ENCODE measurements around the gene CELSR1.

Gene CELSR1

DNA sequence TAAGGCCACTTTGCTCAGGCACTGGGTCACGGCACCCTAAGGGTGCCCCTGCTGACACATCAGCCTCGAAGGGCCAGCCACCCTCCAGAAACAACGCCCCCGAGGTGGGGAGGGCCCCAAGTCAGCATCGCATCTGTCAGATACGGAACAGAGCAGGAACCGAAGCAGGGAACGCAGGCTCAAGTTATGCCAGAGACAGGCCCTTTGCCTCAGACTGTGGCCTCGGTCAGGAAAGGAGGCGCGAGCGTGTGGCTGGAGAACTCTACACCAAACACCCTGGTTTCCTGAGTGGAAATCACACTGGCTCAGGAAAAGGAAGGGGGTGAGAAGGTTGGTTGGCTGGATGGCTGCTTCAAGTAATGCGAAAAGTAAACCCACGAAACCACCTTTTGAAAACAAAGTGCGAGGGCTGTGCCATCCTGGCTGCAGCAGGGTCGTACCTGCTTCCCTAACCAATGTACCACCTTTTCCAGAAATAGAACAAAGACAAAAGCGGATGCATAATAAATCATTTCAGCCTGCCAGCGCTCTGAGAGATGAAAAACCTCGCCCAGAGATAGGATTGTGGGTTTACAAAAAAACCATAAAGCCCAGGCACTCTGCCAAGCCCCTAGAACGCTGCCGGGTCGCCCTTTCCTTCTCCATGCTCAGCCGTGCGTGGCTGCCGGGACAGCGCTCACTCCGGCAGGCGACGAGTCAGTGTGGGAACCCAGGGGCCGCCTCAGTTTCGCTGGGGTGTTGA, 163.3 kb downstream of the CELSR1 start:
- DNase-seq: peak; percentile 47

DNA sequence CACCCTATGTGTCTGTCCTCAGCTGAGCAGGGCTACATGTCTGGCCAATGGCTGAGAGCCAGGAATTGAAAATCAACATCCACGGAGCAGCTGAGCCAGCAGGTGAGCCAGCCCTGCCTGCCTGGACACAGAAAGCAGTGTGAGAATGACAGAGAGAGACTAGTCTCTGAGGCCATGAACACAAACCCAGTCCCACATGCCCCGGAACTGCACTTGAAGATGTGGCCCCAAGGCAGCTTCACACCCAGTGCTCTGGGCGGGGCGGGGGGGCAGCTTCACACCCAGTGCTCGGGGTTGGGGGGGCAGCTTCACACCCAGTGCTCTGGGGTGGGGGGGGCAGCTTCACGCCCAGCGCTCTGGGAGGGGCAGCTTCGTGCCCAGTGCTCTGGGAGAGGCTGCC, 164.3 kb downstream of the CELSR1 start:
- no peak for DNase-seq

DNA sequence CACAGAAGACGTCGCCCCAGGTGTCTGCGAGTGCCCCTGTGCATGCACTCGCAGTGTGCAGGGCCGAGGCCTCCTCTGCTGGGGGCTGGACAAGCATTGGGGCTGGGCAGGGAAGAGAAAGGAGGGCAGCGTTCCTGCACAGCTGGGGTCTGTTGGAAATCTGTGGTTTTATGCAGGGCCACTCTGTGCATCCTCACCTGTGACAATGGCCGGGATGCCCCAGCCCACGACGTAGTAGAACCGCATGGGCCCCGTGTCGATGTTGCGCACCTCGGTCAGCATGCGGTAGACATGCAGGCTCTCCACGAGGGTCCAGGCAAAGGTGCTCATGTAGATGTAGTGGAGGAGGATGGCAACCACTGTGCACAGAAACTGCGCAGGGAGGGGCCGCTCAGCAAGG, 164.7 kb downstream of the CELSR1 start:
- no peak for DNase-seq

DNA sequence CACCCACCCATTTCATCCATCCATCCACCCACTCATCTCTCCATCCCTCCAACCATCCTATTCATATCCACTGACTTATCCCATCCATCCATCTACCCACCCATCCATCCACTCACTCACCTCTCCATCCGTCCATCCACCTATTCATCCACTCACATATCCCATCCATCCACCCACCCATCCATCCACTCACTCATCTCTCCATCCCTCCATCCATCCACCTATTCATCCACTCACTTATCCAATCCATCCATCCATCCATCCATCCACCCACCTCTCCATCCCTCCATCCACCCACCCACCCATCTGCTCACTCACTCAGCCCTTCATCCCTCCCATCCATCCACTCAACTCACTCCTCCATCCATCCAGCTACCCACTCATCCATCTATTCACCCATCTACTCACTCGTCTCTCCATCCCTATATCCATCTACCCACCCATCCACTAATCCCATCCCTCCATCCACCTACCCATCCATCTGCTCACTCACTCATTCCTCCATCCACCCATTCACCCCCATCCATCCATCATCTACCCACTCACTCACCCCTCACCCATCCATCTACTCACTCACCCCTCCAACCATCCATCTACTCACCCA, 165.7 kb downstream of the CELSR1 start:
- DNase-seq: no peak

DNA sequence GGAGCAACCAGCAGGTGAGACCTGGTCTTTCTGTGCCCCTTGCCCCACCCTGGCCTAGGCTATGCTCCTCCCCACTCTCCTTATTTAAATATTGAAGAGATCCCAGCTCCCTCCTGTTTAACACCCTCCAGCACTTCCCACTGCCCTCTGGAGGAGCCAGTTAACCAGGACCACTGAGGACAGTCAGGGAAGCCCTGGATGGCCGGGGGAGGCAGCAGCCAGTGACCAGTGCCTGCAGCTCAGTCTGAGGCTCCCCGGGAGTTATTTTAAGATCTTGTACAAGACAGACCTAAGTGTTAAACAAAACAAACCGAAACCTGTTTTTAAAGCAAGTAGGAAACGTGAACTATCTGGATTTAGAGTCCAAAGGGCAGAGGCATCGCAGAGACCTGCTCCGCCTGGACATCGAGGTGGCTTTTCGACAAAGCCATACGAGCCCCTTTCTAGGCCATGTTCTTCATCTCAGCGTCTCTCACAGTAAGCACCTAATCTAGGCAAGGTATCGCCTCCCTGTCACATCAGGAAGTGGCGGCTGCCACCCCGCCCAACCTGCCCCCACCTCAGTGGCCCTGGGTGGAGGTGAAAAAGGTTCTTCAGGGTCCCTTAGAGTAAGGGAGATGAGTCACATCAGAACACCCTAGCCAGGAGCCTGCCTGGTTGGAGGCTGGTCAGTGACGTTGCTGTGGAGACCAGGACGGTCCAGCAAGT, 166.7 kb downstream of the CELSR1 start:
- peak; percentile 43 for DNase-seq

DNA sequence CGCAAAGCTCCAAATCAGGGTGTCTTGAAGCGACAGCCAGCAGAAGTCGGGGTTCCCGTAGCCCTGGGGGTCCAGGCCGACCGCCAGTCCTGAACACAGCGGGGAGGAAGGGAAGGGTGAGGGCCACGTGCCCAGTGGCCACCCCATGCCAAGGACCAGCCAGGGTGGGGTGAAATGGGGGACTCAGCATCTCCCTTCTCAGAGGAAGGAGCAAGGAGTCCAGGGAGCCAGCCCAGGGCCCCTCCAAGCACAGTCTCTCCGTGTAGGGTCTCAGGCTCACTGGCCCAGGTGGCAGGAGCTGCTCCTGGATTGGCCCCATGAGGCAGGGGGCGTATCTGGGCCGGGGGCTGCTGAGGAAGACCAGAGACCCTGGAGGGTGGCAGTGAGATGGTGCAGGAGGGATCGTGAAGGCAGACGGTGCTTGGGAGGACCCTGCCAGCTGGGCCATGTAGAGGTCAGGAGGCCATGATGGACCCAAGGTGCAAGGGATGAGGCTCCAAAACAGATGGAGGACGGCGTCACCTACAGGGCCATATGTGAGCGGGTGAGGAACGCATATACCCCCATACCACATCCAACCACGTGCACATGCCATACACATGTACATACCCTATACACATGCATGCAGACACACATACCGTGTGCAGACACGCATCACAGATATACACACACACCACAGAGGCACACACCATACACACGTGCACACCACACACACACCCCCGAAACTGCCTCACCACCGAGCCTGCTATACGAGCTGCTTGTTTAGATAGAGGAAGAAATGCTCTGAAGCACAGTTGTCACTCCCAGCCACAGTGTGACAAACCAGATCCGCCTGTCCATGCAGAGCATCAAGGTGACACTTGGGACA, 167.5 kb downstream of the CELSR1 start:
- DNase-seq: no peak

DNA sequence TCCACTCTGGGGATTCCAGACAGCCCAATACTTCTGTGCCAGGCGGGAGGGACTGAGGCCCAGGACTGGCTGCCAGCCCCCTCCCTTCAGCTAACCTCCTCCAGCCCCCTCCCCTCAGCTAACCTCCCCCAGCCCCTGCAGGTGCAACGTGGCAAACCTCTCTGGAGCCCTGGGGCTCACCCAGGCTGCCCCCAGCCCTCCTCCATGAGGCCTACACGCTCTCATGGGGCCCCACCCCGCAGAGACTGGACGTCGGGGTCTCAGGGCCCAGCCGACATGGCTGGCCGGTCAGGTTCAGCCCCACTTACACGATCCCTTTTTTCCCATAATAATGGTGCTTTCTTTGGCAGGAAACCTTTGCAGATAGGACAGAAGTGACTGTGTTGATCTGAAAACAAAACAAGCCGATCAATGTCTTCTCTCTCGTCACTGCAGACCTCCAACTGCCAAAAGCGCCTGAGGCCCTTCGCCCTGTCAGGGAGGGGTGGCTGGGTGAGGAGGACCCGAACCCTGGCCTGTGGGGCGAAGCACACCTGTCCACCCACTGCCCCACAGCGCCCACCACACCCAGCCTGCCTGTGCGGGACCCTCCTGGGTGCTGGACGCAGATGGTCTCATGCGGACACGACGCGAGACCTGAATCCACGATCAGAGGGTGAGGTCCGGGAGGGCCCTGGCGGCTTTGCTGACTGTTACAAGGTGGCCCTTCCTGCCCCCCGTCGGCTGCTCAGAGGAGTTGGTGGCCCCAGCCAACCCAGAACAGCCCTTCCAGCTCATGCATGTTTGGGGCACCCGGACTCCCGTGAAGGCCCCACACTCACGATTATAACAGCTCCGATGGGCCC, 168.3 kb downstream of the CELSR1 start:
- DNase-seq: no peak

DNA sequence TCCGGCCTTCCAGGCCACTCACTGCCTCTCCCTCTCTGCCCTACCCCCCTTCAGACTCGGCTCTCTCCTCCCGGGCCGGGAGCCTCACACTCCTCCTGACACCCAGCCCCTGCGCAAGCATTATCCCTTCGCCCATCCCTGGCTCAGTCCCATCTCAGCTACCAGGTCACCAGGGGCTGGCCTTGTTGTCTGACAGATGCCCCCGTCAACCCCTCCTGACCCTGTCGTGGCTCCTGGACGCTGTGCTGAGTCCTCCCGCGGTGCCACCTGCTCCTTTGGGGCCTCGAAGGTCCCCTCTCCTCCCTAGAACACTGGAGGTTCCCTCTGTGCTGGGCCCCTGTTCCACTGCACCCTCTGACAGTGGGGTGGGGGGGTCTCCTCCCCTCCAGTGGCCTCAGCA, 169.0 kb downstream of the CELSR1 start:
- no peak for DNase-seq

DNA sequence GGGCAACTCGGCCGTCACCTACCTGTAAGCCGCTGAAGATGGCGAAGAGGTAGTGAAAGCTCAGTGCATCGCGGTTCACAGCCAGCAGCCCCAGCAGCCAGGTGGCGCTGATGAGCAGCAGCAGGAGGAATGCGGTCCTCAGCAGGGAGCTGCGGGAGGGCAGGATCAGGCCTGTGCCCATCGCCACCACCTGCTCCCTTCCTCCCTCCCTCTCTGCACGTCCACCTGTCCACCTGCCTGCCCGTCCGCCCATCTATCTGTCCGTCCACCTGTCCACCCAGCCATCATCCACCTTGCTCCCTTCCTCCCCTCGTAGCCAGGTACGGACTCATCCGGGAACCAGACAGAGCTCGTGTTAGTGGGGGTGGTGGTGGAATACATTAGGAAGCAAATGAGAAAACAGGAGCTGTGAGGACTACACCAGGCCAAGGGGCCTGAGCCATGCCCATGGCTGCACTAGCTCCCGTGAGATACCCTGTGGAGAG, 169.7 kb downstream of the CELSR1 start:
- DNase-seq: peak; percentile 85

DNA sequence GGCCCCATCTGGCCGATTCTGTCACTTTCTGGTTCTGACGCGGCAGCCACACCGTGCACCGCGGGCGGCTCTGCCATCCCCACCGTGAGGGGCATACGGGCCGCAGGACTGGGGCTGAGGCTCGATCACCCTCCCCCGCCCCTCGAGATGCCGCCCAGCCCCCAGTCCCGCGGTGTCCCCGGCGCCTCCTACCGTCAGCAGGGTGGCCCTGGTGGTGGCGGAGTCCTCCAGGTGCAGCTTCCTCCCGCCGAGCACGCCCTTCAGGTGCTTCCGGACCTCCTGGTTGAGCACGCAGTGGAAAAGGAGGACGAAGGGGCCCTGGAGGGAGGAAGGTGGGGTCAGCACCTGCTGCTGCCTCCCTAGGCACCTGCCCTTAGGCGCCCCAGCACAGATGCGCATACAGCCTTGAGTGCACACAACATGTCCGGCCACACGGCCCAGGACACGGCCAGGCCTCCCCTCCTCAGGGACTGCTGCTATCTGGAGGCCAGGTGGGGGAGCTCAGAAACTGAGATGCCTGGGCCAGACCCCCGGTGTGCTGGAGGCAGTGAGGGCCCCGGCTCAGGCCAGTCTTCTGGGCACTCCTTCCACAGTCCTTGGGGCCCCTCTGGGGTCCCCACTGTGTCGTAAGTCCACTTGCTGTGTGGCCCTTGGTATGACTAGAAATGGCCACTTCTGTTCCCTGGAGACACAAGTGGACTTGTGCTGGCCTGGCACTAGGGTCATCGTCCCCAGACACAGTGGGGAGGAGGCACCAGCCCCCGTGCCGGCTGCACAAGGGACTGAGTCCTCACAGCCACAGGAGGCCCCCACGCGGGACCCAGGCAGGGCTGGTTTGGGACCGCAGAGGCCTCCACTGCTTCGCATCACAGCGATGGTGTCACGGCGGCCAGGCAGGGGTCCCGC, 170.4 kb downstream of the CELSR1 start:
- DNase-seq: no peak

DNA sequence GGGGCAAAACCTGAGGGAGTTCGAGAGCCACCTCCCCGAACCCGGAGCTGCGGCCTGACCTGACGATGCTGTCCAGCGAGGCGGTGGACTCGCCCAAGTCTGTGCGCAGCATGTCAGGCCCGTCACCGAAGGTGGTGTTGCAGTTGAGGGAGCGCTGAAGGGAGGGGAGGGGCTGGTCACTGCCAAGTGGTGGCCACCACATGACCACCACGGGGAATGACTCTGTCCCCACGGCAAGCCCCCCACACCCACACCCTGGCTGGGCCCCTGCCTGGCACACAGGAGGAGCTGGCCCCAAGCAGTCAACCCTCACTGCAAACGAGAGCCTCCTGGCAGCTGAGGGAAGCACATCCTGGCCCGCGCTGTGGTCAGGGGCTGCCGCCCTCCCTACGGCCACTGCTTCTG, 171.1 kb downstream of the CELSR1 start:
- no peak for DNase-seq

DNA sequence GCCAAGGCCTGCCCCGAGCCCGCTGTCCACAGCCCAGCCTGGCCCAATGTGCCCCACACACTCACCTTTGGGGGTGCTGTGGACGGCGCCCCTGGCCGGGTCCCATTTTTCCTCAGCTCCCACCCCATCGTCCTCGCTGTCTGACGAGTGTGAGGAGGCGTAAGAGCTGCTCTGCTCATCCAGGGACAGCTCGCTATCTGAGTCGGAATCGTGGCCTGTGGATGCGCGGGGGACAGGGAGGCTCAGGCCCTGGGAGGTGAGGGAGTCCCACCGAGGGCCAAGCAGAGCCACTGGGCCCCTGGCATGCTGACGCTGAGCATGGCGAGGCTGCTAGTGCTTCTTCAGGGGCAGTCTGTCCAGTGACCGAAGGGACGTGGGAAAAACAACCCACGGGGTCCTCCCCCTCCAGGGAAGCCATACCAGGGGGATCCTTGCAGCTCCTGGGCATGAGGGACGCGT, 172.2 kb downstream of the CELSR1 start:
- DNase-seq: no peak

DNA sequence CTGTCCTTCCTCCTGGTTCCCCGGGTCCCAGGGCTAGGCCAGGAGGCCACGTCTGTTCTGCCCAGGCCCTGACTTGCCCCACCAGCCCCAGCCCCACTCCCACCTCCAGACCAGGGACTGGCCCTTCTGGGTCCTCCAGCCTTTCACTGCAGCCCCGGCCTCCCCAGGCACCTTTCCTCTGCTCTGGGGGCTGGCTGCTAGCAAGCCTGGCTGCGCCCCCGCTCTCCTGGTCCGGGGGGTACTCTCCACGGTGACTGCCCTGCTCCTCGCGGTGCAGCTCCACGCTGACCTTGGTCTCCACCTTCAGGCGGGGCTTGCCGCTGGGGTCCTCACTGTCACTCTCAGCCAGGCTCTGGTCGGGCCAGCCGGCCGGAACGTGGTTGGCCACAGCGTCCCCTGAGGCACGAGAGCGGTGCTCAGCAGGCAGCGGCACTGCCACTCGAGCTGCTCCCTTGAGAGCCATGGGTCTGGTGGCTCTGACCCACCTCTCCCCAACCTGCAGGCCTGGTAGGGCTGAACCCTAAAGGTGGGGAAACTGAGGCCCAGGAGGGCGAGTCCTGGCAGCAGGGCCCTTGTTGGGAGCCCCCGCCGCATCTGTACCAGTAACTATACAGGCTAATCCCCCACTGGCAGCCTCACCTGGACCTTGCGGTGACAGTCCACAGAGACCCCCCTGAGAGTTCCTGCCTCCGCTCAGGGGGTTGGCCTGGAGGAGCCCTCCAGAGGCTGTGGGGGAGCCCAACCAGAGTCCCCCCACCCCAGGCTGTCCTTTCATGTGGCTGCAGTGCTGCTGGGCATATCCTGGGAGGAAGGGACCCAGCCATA, 172.9 kb downstream of the CELSR1 start:
- no peak for DNase-seq

DNA sequence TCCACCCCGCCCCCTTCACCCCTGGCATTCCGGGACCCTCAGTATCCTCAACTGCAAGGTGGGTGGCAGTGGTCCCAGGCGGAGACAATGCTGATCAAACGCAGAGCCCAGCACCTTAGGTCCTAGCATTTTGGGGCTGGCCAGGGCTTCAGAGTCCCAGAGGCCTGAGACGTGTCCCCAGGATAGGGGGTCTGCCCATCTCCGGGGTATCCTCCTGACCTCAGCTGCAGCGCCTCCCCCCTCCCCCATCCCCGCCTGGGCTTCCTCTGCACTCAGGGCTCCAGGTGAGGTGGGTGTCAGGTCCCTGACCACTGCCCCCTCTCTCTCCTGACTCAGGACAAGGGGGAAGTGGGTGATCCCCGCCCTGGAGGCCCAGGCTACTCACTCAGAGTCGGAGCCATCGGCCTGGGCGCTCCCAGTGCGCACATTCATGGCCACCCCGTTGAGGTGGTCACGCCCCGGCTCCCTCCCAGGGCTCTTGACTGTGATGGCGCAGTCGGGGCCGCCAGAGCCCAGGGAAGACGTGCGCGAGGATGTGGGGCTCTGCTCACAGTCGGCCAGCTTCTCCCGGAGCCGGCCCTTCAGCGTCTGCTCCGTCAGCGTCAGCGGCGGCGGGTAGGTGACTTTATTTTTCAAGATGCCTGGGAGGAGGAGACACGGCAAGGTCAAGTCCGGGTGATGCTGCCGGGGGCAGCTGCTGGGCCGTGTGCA, 173.7 kb downstream of the CELSR1 start:
- DNase-seq: no peak

DNA sequence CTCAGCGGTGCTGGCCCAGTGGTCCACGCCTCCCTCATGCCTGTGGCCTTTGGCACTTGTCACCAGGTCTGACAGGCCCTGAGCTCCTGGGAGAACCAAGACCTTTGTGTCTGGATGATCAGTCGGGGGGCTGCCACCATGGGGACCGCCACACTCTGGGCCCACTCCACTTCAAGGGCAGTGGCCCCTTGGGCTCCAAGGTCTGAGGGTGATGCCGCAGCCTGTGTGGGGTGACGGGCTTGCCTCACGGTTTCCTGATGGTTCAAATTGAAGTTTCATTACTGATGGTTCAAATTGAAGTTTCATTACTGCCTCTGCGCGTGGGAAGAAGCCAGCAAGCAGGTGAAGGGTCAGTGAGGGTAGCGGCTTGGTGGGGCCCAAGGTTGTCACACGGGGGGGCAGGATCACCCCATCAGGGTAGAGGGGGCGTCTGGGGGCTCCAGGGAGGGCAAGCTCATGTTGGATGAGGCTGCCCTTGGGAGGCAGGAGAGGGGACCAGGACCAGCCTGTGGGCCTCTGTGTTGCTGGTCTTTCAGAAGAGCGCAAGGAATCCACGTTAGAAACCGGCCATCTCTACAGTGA, 174.4 kb downstream of the CELSR1 start:
- DNase-seq: no peak

DNA sequence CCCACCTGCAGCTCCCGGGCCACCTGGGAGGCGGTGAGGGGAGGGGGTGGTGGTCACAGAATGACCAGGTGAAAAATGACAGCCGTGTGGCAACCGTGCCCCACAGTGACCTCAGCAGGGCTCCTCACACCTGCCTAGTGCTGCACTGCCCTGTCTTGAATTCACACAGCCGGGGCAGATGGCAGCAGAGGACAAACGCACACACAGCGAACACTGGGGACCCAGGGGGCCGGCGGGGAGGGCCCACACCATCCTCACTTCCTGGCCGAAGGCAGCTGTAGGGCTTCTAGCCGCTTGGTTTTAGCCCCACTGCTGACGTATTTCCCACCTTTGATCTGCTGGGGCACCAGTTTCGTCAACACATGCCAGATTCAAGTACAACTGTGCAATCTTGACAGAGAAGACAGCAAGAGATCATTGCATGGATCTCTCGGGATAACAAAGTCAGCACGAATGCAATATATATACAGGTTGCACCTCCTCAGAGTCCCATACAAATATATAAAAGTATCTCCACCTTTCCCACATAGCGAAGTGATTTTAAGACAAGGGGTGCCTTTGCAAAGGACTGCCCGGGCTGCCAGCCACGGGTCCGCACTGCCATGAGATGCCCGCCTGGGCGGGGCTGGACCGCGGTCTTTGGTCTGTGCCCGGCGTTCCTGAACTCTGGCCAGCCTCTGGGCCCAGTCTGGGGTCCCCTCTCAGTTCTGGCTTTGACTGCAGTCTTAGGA, 175.1 kb downstream of the CELSR1 start:
- DNase-seq: no peak

DNA sequence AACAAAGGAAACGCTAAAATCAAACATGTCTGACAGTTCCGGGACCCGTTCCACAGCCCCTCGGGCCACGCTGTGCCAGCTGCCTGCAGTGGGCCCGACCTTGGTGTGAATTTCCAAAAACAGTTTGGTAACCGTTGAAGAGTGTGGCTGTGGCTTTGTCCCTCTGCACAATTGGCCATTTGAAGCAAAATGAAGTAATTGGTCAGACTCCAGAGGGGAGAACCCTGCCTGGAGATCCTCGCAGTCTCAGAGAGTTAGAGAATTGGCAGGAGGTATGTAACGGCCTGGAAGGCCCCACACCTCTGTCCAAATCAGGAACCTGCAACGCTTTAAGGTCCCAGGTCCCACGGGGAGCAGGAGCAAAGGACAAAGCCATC, 175.6 kb downstream of the CELSR1 start:
- DNase-seq: no peak

DNA sequence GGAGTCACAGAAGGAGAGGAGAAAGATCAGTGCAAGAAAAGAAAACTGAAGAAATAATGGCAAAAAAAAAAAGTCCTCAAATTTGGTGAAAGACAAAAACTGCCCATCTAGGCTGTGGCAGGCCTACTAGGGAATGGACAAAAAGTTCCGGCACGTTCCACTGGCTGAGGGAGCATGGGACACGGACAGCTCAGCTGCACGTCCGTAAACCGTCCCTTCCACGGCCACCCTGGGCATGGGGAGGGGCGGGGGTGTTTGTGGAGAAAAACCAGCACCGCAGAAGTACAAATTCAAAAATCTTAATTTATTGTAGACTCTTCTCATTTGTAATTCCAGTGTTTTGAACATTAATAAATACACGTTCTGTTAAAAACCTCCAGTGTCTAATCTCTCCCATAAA, 176.5 kb downstream of the CELSR1 start:
- no peak for DNase-seq
